ENCODE results near the gene SLC25A5. TPM values are rescaled to one million over a fixed set of nuclear protein-coding genes. Genes with fewer than 3 reads are reported as not detected.

Gene SLC25A5
- total RNA-seq, 1 experiment from 2014 or later = 641 TPM

DNA sequence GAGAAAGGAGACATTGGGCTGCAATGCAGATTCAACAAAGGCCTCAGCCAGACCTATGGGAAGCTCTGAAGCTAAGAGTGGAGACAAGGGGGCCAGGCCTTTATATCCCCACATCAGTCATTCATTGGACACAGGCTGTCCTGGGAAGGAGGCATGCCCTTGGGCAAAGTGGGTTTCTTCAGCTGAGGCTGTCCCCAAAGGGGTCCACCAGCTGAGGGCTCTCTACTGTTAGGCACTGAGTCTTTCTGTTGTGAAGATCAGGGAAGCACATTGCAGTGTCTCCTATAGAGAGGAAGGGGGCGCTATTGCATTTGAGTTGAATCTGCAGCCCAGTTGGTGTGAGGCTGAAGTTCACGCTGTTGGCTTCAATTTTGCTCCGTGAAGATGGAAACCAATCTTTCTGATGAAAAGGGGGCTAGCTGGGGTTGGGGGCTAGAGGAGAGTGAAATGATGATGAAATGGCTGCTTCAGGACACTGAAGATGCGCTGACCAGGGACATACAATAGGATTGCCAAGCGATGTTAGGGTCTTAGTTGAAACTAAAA lies 48.0 kb downstream of the SLC25A5 start:
- POLR2A ChIA-PET = no interaction called here
- Histone ChIP-seq H3K9ac (ENCODE audit: low read length) (no peak overlapping the region), H3K4me1 (ENCODE audit: control insufficient read depth in 1 of 2, insufficient read depth in 2 of 2, low read length in 2 of 2) (peaks cover 0 to 8% of the 10 kb centered on the region in 2 experiments; a peak in 2 of 4 replicates), H4K20me1 (ENCODE audit: insufficient read depth) (no peaks in the 10 kb centered on the region), H3K27me3 (ENCODE audit: insufficient read depth, low read length) (no peaks in the 10 kb centered on the region), H3K4me2 (ENCODE audit: low read length) (no peak overlapping the region), H3K9me3 (ENCODE audit: control insufficient read depth in 1 of 2, insufficient read depth in 1 of 2, low read depth in 1 of 2, low read length in 2 of 2) (no peaks in the 10 kb centered on the region), H2AFZ (ENCODE audit: low read depth, low read length, poor library complexity, severe bottlenecking) (peak overlapping the region; percentile 61), H3K4me3 (replicated peaks in 1 of 2; ENCODE audit: low read depth in 1 of 2, low read length in 2 of 2) (no peak overlapping the region), H3K27ac (ENCODE audit: low read depth, low read length) (no peak overlapping the region), H3K9me2 (ENCODE audit: insufficient read depth) (no peaks in the 10 kb centered on the region), H3K79me2 (ENCODE audit: insufficient read depth, low read length) (no peaks in the 10 kb centered on the region), H3K36me3 (ENCODE audit: control insufficient read depth in 1 of 2, insufficient read depth in 2 of 2, low read length in 2 of 2) (no peaks in the 10 kb centered on the region)
- intact Hi-C loops (cut with micrococcal nuclease) = loop anchor here (1.0 to 10.0 kb wide), 3 partner anchors 214 to 366 kb away; partner anchors contain the start of gene SOWAHD
- TF ChIP-seq POLR2A (IDR thresholded peaks at IDR 0.05; ENCODE audit: borderline replicate concordance, extremely low read depth, insufficient read depth, insufficient read length) (no peak), ELF1 (IDR thresholded peaks at IDR 0.05; ENCODE audit: borderline replicate concordance, low read depth) (no peak), ATF3 (IDR thresholded peaks at IDR 0.05) (no peak), MAX (IDR thresholded peaks at IDR 0.05) (no peak), RAD21 (IDR thresholded peaks at IDR 0.05; ENCODE audit: low read depth) (peak; percentile 92), EZH2phosphoT487 (IDR thresholded peaks at IDR 0.05; ENCODE audit: borderline replicate concordance) (no peak), CBX3 (IDR thresholded peaks at IDR 0.05; ENCODE audit: low read depth) (no peak), SP1 (IDR thresholded peaks at IDR 0.05; ENCODE audit: low read depth) (no peak), JUND (IDR thresholded peaks at IDR 0.05) (no peak), ZNF274 (IDR thresholded peaks at IDR 0.05; ENCODE audit: low read depth, low read length) (no peak), CEBPB (IDR thresholded peaks at IDR 0.05; ENCODE audit: low read depth) (no peak)
- TF ChIP-seq, protein P1, sequence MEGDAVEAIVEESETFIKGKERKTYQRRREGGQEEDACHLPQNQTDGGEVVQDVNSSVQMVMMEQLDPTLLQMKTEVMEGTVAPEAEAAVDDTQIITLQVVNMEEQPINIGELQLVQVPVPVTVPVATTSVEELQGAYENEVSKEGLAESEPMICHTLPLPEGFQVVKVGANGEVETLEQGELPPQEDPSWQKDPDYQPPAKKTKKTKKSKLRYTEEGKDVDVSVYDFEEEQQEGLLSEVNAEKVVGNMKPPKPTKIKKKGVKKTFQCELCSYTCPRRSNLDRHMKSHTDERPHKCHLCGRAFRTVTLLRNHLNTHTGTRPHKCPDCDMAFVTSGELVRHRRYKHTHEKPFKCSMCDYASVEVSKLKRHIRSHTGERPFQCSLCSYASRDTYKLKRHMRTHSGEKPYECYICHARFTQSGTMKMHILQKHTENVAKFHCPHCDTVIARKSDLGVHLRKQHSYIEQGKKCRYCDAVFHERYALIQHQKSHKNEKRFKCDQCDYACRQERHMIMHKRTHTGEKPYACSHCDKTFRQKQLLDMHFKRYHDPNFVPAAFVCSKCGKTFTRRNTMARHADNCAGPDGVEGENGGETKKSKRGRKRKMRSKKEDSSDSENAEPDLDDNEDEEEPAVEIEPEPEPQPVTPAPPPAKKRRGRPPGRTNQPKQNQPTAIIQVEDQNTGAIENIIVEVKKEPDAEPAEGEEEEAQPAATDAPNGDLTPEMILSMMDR (IDR thresholded peaks at IDR 0.05 in 2 of 3, conservative IDR thresholded peaks at IDR 0.05 in 1 of 3; ENCODE audit: borderline replicate concordance in 1 of 3, insufficient read depth in 1 of 3, low read depth in 2 of 3, low read length in 2 of 3) = peak; percentile 77 to 92 (median 80)
- TF ChIP-seq, protein P2, sequence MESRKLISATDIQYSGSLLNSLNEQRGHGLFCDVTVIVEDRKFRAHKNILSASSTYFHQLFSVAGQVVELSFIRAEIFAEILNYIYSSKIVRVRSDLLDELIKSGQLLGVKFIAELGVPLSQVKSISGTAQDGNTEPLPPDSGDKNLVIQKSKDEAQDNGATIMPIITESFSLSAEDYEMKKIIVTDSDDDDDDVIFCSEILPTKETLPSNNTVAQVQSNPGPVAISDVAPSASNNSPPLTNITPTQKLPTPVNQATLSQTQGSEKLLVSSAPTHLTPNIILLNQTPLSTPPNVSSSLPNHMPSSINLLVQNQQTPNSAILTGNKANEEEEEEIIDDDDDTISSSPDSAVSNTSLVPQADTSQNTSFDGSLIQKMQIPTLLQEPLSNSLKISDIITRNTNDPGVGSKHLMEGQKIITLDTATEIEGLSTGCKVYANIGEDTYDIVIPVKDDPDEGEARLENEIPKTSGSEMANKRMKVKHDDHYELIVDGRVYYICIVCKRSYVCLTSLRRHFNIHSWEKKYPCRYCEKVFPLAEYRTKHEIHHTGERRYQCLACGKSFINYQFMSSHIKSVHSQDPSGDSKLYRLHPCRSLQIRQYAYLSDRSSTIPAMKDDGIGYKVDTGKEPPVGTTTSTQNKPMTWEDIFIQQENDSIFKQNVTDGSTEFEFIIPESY (IDR thresholded peaks at IDR 0.05; ENCODE audit: extremely low read depth, insufficient replicate concordance, low read length) = no peak
- RAD21 ChIA-PET (ENCODE audit: low non-redundant PET in 1 of 2, low total read pairs in 2 of 2, uncharacterized antibody in 2 of 2, unreplicated experiment in 2 of 2) = interaction anchor here in 1 of 2 experiments (0.9 kb wide), 1 partner anchor 242 kb away, joined by 3 read pairs; the partner anchor contains the start of gene SOWAHD
- no TSS peak for BruUV-seq (replicated peaks)
- peak; percentile 80 for ATAC-seq
- CTCF ChIA-PET = interaction anchor here (0.7 to 1.8 kb wide), 4 partner anchors 22 to 366 kb away, joined by 3 to 6 read pairs (median 3); no protein-coding TSS in a partner anchor
- DNase-seq (ENCODE audit: low read depth, low spot score) = peak; percentile 39
